ENCODE data around the gene RIT2.
"Not testable (repeated sequence)": the region's sequence is repeated elsewhere in the genome, so short reads cannot be mapped to it uniquely, and the experiment has no call there.

The RIT2 gene

GRCh38 chr18:42760290-42760689 is 355.2 kb downstream of the RIT2 start:
- Mint-ChIP-seq H3K36me3 (no peaks in the 10 kb centered on the region), H3K4me1 (no peaks in the 10 kb centered on the region), H3K4me3 (no peak overlapping the region)

GRCh38 chr18:42758852-42759251 is 356.6 kb downstream of the RIT2 start:
- peaks cover 4% of the 10 kb centered on the region for H3K9me3 Mint-ChIP-seq
- no peaks in the 10 kb centered on the region for H3K36me3 Mint-ChIP-seq
- no peak overlapping the region for H3K27ac Mint-ChIP-seq
- no peaks in the 10 kb centered on the region for H3K27me3 Mint-ChIP-seq
- no peaks in the 10 kb centered on the region for H3K4me1 Mint-ChIP-seq
- H3K4me3 Mint-ChIP-seq, result no peak overlapping the region

More at GRCh38 chr18:42760290-42760689, 355.2 kb downstream of the RIT2 start:
- H3K27me3 Mint-ChIP-seq, result no peaks in the 10 kb centered on the region
- H3K9me3 Mint-ChIP-seq, result peaks cover 4% of the 10 kb centered on the region
- H3K27ac Mint-ChIP-seq, result no peak overlapping the region

- Mint-ChIP-seq H3K4me3 (no peak overlapping the region), H3K27ac (no peak overlapping the region), H3K9me3 (peaks cover 4% of the 10 kb centered on the region), H3K4me1 (no peaks in the 10 kb centered on the region), H3K27me3 (no peaks in the 10 kb centered on the region), H3K36me3 (no peaks in the 10 kb centered on the region)
These were observed 359.3 kb downstream of the RIT2 start for GRCh38 chr18:42756214-42756613.

- Mint-ChIP-seq H3K36me3 (no peaks in the 10 kb centered on the region), H3K27me3 (no peaks in the 10 kb centered on the region), H3K27ac (no peak overlapping the region), H3K9me3 (no peaks in the 10 kb centered on the region), H3K4me3 (no peak overlapping the region), H3K4me1 (no peaks in the 10 kb centered on the region)
These were observed 362.6 kb downstream of the RIT2 start for GRCh38 chr18:42752916-42753315.

- H3K4me3 Mint-ChIP-seq, result no peak overlapping the region
- H3K27me3 Mint-ChIP-seq, result no peaks in the 10 kb centered on the region
- no peaks in the 10 kb centered on the region for H3K9me3 Mint-ChIP-seq
- H3K27ac Mint-ChIP-seq, result no peak overlapping the region
- no peaks in the 10 kb centered on the region for H3K36me3 Mint-ChIP-seq
- H3K4me1 Mint-ChIP-seq, result no peaks in the 10 kb centered on the region
These were observed 368.7 kb downstream of the RIT2 start for GRCh38 chr18:42746794-42747193.

- Mint-ChIP-seq H3K27me3 (no peaks in the 10 kb centered on the region), H3K4me1 (no peaks in the 10 kb centered on the region), H3K27ac (no peak overlapping the region), H3K9me3 (no peaks in the 10 kb centered on the region), H3K4me3 (no peak overlapping the region), H3K36me3 (no peaks in the 10 kb centered on the region)
These were observed 369.6 kb downstream of the RIT2 start for GRCh38 chr18:42745931-42746330.

GRCh38 chr18:42745171-42745570 is 370.3 kb downstream of the RIT2 start:
- H3K9me3 Mint-ChIP-seq, result no peaks in the 10 kb centered on the region
- no peak overlapping the region for H3K27ac Mint-ChIP-seq
- no peaks in the 10 kb centered on the region for H3K36me3 Mint-ChIP-seq
- H3K4me1 Mint-ChIP-seq, result no peaks in the 10 kb centered on the region
- no peaks in the 10 kb centered on the region for H3K27me3 Mint-ChIP-seq
- H3K4me3 Mint-ChIP-seq, result no peak overlapping the region

- Mint-ChIP-seq H3K36me3 (no peaks in the 10 kb centered on the region), H3K27ac (no peak overlapping the region), H3K4me3 (no peak overlapping the region), H3K27me3 (no peaks in the 10 kb centered on the region), H3K4me1 (no peaks in the 10 kb centered on the region), H3K9me3 (no peaks in the 10 kb centered on the region)
These were observed 371.9 kb downstream of the RIT2 start for GRCh38 chr18:42743373-42744138.

- no peaks in the 10 kb centered on the region for H3K27me3 Mint-ChIP-seq
- H3K4me3 Mint-ChIP-seq, result no peak overlapping the region
- H3K27ac Mint-ChIP-seq, result no peak overlapping the region
- H3K9me3 Mint-ChIP-seq, result no peaks in the 10 kb centered on the region
- H3K4me1 Mint-ChIP-seq, result no peaks in the 10 kb centered on the region
- H3K36me3 Mint-ChIP-seq, result no peaks in the 10 kb centered on the region
These were observed 372.5 kb downstream of the RIT2 start for GRCh38 chr18:42742969-42743368.

- no peaks in the 10 kb centered on the region for H3K27me3 Mint-ChIP-seq
- H3K4me1 Mint-ChIP-seq, result no peaks in the 10 kb centered on the region
- H3K4me3 Mint-ChIP-seq, result no peak overlapping the region
- no peaks in the 10 kb centered on the region for H3K36me3 Mint-ChIP-seq
- no peaks in the 10 kb centered on the region for H3K9me3 Mint-ChIP-seq
- no peak overlapping the region for H3K27ac Mint-ChIP-seq
These were observed 373.0 kb downstream of the RIT2 start for GRCh38 chr18:42742474-42742873.

GRCh38 chr18:42741805-42742347 is 373.6 kb downstream of the RIT2 start:
- H3K36me3 Mint-ChIP-seq, H3K27me3 Mint-ChIP-seq, H3K4me3 Mint-ChIP-seq, H3K9me3 Mint-ChIP-seq, H3K4me1 Mint-ChIP-seq, H3K27ac Mint-ChIP-seq: not testable (repeated sequence)

GRCh38 chr18:42741299-42741698 is 374.2 kb downstream of the RIT2 start:
- H3K27ac Mint-ChIP-seq, H3K9me3 Mint-ChIP-seq, H3K4me3 Mint-ChIP-seq, H3K36me3 Mint-ChIP-seq, H3K4me1 Mint-ChIP-seq, H3K27me3 Mint-ChIP-seq: not testable (repeated sequence)

GRCh38 chr18:42736074-42736473 is 379.4 kb downstream of the RIT2 start:
- H3K36me3 Mint-ChIP-seq, result no peaks in the 10 kb centered on the region
- H3K4me3 Mint-ChIP-seq, result no peak overlapping the region
- no peaks in the 10 kb centered on the region for H3K9me3 Mint-ChIP-seq
- no peaks in the 10 kb centered on the region for H3K4me1 Mint-ChIP-seq
- no peak overlapping the region for H3K27ac Mint-ChIP-seq
- no peaks in the 10 kb centered on the region for H3K27me3 Mint-ChIP-seq

- no peaks in the 10 kb centered on the region for H3K27me3 Mint-ChIP-seq
- no peak overlapping the region for H3K27ac Mint-ChIP-seq
- H3K4me3 Mint-ChIP-seq, result no peak overlapping the region
- H3K4me1 Mint-ChIP-seq, result no peaks in the 10 kb centered on the region
- no peaks in the 10 kb centered on the region for H3K36me3 Mint-ChIP-seq
- H3K9me3 Mint-ChIP-seq, result no peaks in the 10 kb centered on the region
These were observed 381.0 kb downstream of the RIT2 start for GRCh38 chr18:42734520-42734919.

- no peak overlapping the region for H3K4me3 Mint-ChIP-seq
- H3K36me3 Mint-ChIP-seq, result no peaks in the 10 kb centered on the region
- no peak overlapping the region for H3K27ac Mint-ChIP-seq
- H3K27me3 Mint-ChIP-seq, result no peaks in the 10 kb centered on the region
- H3K4me1 Mint-ChIP-seq, result no peaks in the 10 kb centered on the region
- no peaks in the 10 kb centered on the region for H3K9me3 Mint-ChIP-seq
These were observed 385.2 kb downstream of the RIT2 start for GRCh38 chr18:42730272-42730671.

- no peaks in the 10 kb centered on the region for H3K9me3 Mint-ChIP-seq
- no peak overlapping the region for H3K27ac Mint-ChIP-seq
- no peaks in the 10 kb centered on the region for H3K27me3 Mint-ChIP-seq
- H3K36me3 Mint-ChIP-seq, result no peaks in the 10 kb centered on the region
- no peak overlapping the region for H3K4me3 Mint-ChIP-seq
- no peaks in the 10 kb centered on the region for H3K4me1 Mint-ChIP-seq
These were observed 396.3 kb downstream of the RIT2 start for GRCh38 chr18:42719221-42719620.

GRCh38 chr18:42712065-42712464 is 403.4 kb downstream of the RIT2 start:
- H3K27me3 Mint-ChIP-seq, result no peaks in the 10 kb centered on the region

More at GRCh38 chr18:42712065-42712464, 403.4 kb downstream of the RIT2 start:
- Mint-ChIP-seq H3K4me1 (no peaks in the 10 kb centered on the region), H3K27ac (no peak overlapping the region), H3K4me3 (no peak overlapping the region), H3K36me3 (no peaks in the 10 kb centered on the region), H3K9me3 (peaks cover 4% of the 10 kb centered on the region)

Data from activated naive CD4-positive, alpha-beta T cell treated with anti-CD3 and anti-CD28 coated beads, Interleukin-2, amount 50 U/mL, for 24 hours (primary cell).